H9 (cell line): ENCODE data around the gene SLC25A42. TPM values are rescaled to one million over a fixed set of nuclear protein-coding genes. Genes with fewer than 3 reads are reported as not detected.

ENCODE experiments used
- DNase-seq: peaks from one replicate; pipeline ENCODE4 v3.0.0-alpha.2; 2017
- H2AFZ ChIP-seq: one replicate; pipeline ENCODE4 v1.6.1; 2013; ENCODE audit warnings: mild to moderate bottlenecking, low read length, control low read depth, moderate library complexity
- H2AK5ac ChIP-seq: 2 replicates; pipeline ENCODE4 v1.6.1; 2013; ENCODE audit warnings: low read length, control low read depth, mixed read lengths; ENCODE audit not compliant: insufficient read length
- H2BK120ac ChIP-seq: one replicate; pipeline ENCODE4 v1.6.1; 2013; ENCODE audit warnings: low read depth, mild to moderate bottlenecking, low read length, control low read depth, inconsistent platforms; ENCODE audit not compliant: poor library complexity, severe bottlenecking
- H2BK12ac ChIP-seq: 2 replicates; pipeline ENCODE4 v1.6.1; 2013; ENCODE audit warnings: low read length, control low read depth, mixed read lengths, low read depth; ENCODE audit not compliant: insufficient read length
- H2BK15ac ChIP-seq: 2 replicates; pipeline ENCODE4 v1.6.1; 2013; ENCODE audit warnings: low read depth, low read length, control low read depth
- H2BK20ac ChIP-seq: one replicate; pipeline ENCODE4 v1.6.1; 2013; ENCODE audit warnings: low read depth, mild to moderate bottlenecking, low read length, control low read depth, inconsistent platforms; ENCODE audit not compliant: poor library complexity, severe bottlenecking
- H2BK5ac ChIP-seq: 2 replicates; pipeline ENCODE4 v1.6.1; 2013; ENCODE audit warnings: low read length, control low read depth, mixed read lengths; ENCODE audit not compliant: insufficient read length
- H3K14ac ChIP-seq: 2 replicates; pipeline ENCODE4 v1.6.1; 2013; ENCODE audit warnings: low read length, control low read depth; ENCODE audit not compliant: insufficient read depth
- H3K18ac ChIP-seq: 2 replicates; pipeline ENCODE4 v1.6.1; 2013; ENCODE audit warnings: low read depth, mild to moderate bottlenecking, mixed read lengths, low read length, control low read depth; ENCODE audit not compliant: insufficient read length
- H3K23ac ChIP-seq: 2 replicates; pipeline ENCODE4 v1.6.1; 2013; ENCODE audit warnings: low read length, control low read depth, mixed read lengths, low read depth; ENCODE audit not compliant: insufficient read length
- H3K23me2 ChIP-seq: 2 replicates; pipeline ENCODE4 v1.6.1; 2013; ENCODE audit warnings: low read depth, mild to moderate bottlenecking, mixed read lengths, low read length, control low read depth; ENCODE audit not compliant: insufficient read length, poor library complexity, severe bottlenecking
- H3K27ac ChIP-seq: 2 replicates; pipeline ENCODE4 v1.5.1; 2013; ENCODE audit warnings: low read length, control low read depth, mixed read lengths, low read depth; ENCODE audit not compliant: insufficient read length
- H3K27me3 ChIP-seq: 2 replicates; pipeline ENCODE4 v1.6.1; 2013; ENCODE audit warnings: low read length, control low read depth, inconsistent platforms; ENCODE audit not compliant: insufficient read depth
- H3K4ac ChIP-seq: 2 replicates; pipeline ENCODE4 v1.6.1; 2013; ENCODE audit warnings: low read depth, mild to moderate bottlenecking, control low read depth, inconsistent platforms, low read length, moderate library complexity
- H3K4me1 ChIP-seq: 2 replicates; pipeline ENCODE4 v1.6.1; 2013; ENCODE audit warnings: low read length, control low read depth, inconsistent platforms; ENCODE audit not compliant: insufficient read depth
- H3K4me2 ChIP-seq: 2 replicates; pipeline ENCODE4 v1.6.1; 2013; ENCODE audit warnings: low read length, control low read depth, mixed read lengths; ENCODE audit not compliant: insufficient read length, insufficient read depth
- H3K56ac ChIP-seq: 2 replicates; pipeline ENCODE4 v1.6.1; 2013; ENCODE audit warnings: low read depth, mild to moderate bottlenecking, mixed read lengths, low read length, control low read depth; ENCODE audit not compliant: insufficient read length
- H3K79me1 ChIP-seq: 2 replicates; pipeline ENCODE4 v1.6.1; 2013; ENCODE audit warnings: low read depth, mild to moderate bottlenecking, moderate library complexity, low read length, control low read depth, inconsistent platforms; ENCODE audit not compliant: insufficient read depth, poor library complexity, severe bottlenecking
- H3K79me2 ChIP-seq: 2 replicates; pipeline ENCODE4 v1.6.1; 2013; ENCODE audit warnings: low read length, control low read depth, inconsistent platforms; ENCODE audit not compliant: insufficient read depth
- H3K9ac ChIP-seq: 2 replicates; pipeline ENCODE4 v1.6.1; 2013; ENCODE audit warnings: low read length, control low read depth, mixed read lengths; ENCODE audit not compliant: insufficient read length; ENCODE audit errors: extremely low read depth
- H3K9me3 ChIP-seq: one replicate; pipeline ENCODE4 v1.6.1; 2013; ENCODE audit warnings: low read depth, low read length, inconsistent platforms; ENCODE audit not compliant: control insufficient read depth
- H3T11ph ChIP-seq: one replicate; pipeline ENCODE4 v1.6.1; 2013; ENCODE audit warnings: mild to moderate bottlenecking, low read length, control low read depth, inconsistent platforms
- H4K20me1 ChIP-seq: one replicate; pipeline ENCODE4 v1.6.1; 2013; ENCODE audit not compliant: control insufficient read depth, insufficient read length, insufficient read depth
- H4K5ac ChIP-seq: 2 replicates; pipeline ENCODE4 v1.6.1; 2013; ENCODE audit warnings: low read depth, mild to moderate bottlenecking, mixed read lengths, low read length, control low read depth; ENCODE audit not compliant: insufficient read length
- H4K8ac ChIP-seq: replicated peaks from 2 replicates; pipeline ENCODE4 v1.6.1; 2013; ENCODE audit warnings: low read length, control low read depth, mixed read lengths, low read depth; ENCODE audit not compliant: insufficient read length
- H4K91ac ChIP-seq: 2 replicates; pipeline ENCODE4 v1.6.1; 2013; ENCODE audit warnings: low read depth, mild to moderate bottlenecking, moderate library complexity, mixed read lengths, low read length, control low read depth; ENCODE audit not compliant: insufficient read length
- H3K27ac Mint-ChIP-seq, 3 experiments: 2 replicates in 2 of 3; 3 replicates in 1 of 3; pipeline ENCODE4 v1.8.0; 2020 to 2021; ENCODE audit warnings: mixed read lengths in 3 of 3, mild to moderate bottlenecking in 1 of 3, moderate library complexity in 1 of 3
- H3K27me3 Mint-ChIP-seq: 2 replicates; pipeline ENCODE4 v1.8.0; 2021; ENCODE audit warnings: low read depth, mild to moderate bottlenecking, moderate library complexity, mixed read lengths
- H3K36me3 Mint-ChIP-seq, 3 experiments: 2 replicates in 2 of 3; 3 replicates in 1 of 3; pipeline ENCODE4 v1.8.0; 2020 to 2021; ENCODE audit warnings: low read depth in 3 of 3, mixed read lengths in 3 of 3; ENCODE audit not compliant: insufficient read depth in 1 of 3
- H3K4me1 Mint-ChIP-seq, 2 experiments: 2 replicates each; pipeline ENCODE4 v1.8.0; 2020; ENCODE audit warnings: mixed read lengths in 2 of 2
- H3K4me3 Mint-ChIP-seq, 2 experiments: 2 replicates in 1 of 2; 3 replicates in 1 of 2; pipeline ENCODE4 v1.8.0; 2020 to 2021; ENCODE audit warnings: mild to moderate bottlenecking in 2 of 2, mixed read lengths in 2 of 2, moderate library complexity in 1 of 2
- H3K9me3 Mint-ChIP-seq, 2 experiments: 2 replicates in 1 of 2; 3 replicates in 1 of 2; pipeline ENCODE4 v1.8.0; 2020; ENCODE audit warnings: mild to moderate bottlenecking in 2 of 2, mixed read lengths in 2 of 2, moderate library complexity in 1 of 2
- WGBS: extraction: QIAGEN DNeasy Blood & Tissue Kit; methylation state at CpG from one replicate; pipeline ENCODE4 v1.1.7; 2013; ENCODE audit warnings: missing lambda C conversion rate, low lambda C conversion rate, mixed read lengths; ENCODE audit not compliant: insufficient read length; ENCODE audit errors: extremely low coverage; 5-methylcytosine and 5-hydroxymethylcytosine counted together
- total RNA-seq: library from RNA; stranded (reverse); gene quantifications from 2 replicates; pipeline ENCODE4 v1.2.1, GENCODE V29; 2021
- TF ChIP-seq, protein P1 (sequence below): fragments of 200-600 bp; sonication (generic); conservative IDR thresholded peaks from 3 replicates; pipeline ENCODE4 v1.8.0; 2021; ENCODE audit warnings: antibody characterized with exemption, mild to moderate bottlenecking

SLC25A42 gene
- total RNA-seq, 1 experiment from 2014 or later: 3.6 TPM

GRCh38 chr19:19094513-19094912, 30.7 kb downstream of the SLC25A42 start:
- TF ChIP-seq, protein P1, sequence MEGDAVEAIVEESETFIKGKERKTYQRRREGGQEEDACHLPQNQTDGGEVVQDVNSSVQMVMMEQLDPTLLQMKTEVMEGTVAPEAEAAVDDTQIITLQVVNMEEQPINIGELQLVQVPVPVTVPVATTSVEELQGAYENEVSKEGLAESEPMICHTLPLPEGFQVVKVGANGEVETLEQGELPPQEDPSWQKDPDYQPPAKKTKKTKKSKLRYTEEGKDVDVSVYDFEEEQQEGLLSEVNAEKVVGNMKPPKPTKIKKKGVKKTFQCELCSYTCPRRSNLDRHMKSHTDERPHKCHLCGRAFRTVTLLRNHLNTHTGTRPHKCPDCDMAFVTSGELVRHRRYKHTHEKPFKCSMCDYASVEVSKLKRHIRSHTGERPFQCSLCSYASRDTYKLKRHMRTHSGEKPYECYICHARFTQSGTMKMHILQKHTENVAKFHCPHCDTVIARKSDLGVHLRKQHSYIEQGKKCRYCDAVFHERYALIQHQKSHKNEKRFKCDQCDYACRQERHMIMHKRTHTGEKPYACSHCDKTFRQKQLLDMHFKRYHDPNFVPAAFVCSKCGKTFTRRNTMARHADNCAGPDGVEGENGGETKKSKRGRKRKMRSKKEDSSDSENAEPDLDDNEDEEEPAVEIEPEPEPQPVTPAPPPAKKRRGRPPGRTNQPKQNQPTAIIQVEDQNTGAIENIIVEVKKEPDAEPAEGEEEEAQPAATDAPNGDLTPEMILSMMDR: no peak
- Histone ChIP-seq H3K56ac (no peak overlapping the region), H3K4me2 (no peak overlapping the region), H3K4me1 (peaks cover 4% of the 10 kb centered on the region; the same call in 1 of the 2 replicates), H3K79me2 (no peaks in the 10 kb centered on the region), H3K27ac (no peak overlapping the region), H2BK120ac (no peak overlapping the region), H2BK12ac (no peak overlapping the region), H2BK20ac (no peak overlapping the region), H3K4ac (no peak overlapping the region), H3K9me3 (no peaks in the 10 kb centered on the region), H3K27me3 (no peaks in the 10 kb centered on the region; the same call in 1 of the 2 replicates), H4K8ac (no peak overlapping the region), H3K14ac (peak overlapping the region; percentile 43; the same call in 1 of the 2 replicates), H3K23ac (no peak overlapping the region), H4K5ac (no peak overlapping the region), H3K18ac (no peak overlapping the region), H2BK15ac (no peak overlapping the region), H4K20me1 (no peaks in the 10 kb centered on the region), H2AK5ac (peak overlapping the region; percentile 21), H3K79me1 (no peaks in the 10 kb centered on the region), H4K91ac (no peak overlapping the region), H3K23me2 (no peaks in the 10 kb centered on the region), H3K9ac (no peak overlapping the region), H2AFZ (no peak overlapping the region), H3T11ph (no peak overlapping the region), H2BK5ac (no peak overlapping the region)
- H3K27ac Mint-ChIP-seq: no peak overlapping the region
- H3K27me3 Mint-ChIP-seq: peaks cover 25% of the 10 kb centered on the region
- no CpG with 5 or more reads among the region's 7 CpGs for WGBS
- no peak for DNase-seq
- H3K9me3 Mint-ChIP-seq: no peaks in the 10 kb centered on the region
- H3K4me3 Mint-ChIP-seq: no peak overlapping the region
- peaks cover 20 to 25% of the 10 kb centered on the region in 2 experiments for H3K4me1 Mint-ChIP-seq
- H3K36me3 Mint-ChIP-seq: no peaks in the 10 kb centered on the region
